Activated CD4-positive, CD25-positive, alpha-beta regulatory T cell treated with anti-CD3 and anti-CD28 coated beads, Interleukin-2, amount 50 U/mL, for 16 hours (primary cell): ENCODE results near the gene CDHR3.
A peak's percentile ranks its signal among the peaks of the same experiment; 100 is the strongest.
"Not testable (repeated sequence)": the region's sequence is repeated elsewhere in the genome, so short reads cannot be mapped to it uniquely, and the experiment has no call there.

Experiments
- DNase-seq: peaks from one replicate; pipeline ENCODE4 v3.0.0-alpha.2; 2020; ENCODE audit warnings: low read depth, low spot score

Gene CDHR3

DNA sequence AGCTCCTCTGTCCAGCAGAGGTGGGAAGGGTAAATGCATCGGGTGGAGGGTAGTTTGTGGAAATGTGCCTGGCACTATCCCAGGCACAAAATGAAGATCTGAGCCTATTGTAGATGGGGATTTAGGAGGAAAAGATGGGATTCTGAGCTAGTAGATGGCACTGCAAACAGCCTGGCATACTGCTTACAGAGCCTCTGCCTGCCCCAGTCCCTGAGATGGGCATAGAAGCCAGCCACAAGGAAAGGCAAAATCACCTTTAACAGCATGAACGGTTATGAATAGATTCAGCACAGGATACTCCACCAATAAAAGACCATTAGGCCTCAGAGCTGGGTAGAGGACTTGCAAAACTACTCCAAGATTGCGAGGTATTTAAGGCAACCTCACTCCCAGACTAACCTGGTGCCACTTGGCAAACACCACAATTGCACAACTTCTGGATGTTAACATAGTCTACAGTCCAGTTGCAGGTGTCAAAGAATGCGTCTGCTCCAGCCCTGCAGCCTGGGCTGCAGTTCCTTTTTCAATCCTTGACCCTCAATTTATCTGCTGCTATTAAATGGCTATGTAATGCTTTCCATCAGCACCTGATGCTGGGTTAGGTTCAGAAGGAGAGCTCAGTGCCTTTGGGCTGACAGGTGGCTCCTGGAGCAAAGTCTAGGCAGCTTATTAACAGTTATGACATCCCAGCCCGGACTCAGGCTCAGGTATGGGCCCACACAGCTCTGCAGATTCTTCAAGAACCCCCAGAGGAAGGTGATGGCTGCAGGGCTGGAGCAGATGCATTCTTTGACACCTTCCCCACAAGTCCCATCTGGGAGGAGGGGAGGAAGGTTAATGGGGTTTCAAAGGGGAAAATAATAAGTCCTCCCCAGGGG lies 34.0 kb downstream of the CDHR3 start:
- no peak for DNase-seq

DNA sequence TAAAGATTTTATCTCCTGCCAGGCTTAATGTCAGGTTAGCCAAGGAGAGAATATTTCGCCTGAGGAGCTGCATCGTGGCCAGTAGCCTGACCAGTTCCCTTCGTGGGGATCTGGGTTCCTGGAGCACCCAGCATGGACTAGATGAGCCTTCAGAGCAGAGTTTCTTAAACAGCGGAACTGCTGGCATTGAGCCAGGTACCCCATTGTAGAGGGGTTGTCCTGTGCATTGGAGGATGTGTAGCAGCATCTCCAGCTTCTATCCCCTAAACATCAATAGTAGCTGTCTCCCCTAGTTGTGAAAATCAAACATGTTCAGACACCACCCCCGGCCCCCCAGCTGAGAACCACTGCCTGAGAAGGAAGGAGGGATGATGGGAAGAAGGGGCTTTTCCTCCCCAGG lies 36.2 kb downstream of the CDHR3 start:
- no peak for DNase-seq

DNA sequence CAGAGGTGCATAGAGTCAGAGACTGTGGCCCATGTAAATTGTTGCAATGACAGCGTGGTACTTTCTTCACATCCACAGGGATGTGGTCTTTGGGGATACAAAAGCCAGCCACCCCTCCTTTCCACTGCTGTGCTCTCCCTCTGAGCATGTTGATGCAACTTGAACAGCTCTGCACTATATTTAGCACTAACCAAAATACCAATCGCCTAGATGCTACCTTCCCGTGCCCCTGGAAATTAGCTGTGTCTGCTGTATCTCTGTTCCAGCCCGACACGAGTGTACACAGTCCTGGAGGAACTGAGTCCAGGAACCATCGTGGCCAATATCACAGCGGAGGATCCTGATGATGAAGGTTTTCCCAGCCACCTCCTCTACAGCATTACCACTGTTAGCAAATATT lies 38.1 kb downstream of the CDHR3 start:
- DNase-seq: no peak

DNA sequence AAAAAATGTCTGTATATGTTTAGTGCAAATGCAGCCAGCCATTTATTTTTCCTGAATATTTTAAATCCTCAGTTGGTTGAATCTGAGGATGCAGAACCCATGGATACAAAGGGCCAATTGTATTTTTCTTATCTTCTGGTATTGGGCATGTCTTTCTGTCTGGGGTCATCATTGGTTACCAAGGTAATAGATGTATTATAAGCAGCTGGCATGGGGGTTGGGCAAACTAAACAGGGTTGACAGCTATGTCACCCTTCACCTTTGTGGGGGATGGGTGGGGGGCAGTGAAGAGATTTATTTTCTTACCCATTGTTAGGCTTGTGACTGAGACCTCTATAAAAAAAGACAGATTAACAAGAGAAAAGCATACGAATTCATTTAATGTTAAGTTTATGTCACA lies 38.8 kb downstream of the CDHR3 start:
- no peak for DNase-seq

DNA sequence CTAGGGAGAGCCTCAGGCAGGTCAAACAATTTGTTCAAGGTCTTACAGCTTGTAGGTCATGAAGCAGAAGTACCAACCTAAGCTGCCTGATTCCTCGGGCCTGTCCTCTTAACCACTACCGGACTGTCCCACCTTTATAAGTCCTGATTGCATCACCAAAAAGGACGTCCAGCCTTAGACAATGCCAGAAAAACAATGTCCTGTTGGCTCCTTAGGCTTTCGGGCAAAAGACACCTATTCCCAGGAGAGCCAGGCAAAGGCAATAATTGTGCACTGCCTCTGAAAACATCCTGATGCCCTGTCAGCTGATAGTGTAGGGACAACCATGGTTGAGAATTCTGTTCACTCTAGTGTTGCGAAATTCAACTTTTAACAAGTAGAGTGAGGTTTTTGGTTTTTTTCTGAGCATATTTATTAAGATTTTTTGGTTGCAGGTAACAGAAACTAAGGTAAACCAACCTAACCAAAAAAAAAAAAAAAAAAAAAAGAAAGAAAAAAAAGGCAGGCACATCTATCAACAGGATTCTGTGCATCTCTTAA lies 40.5 kb downstream of the CDHR3 start:
- no peak for DNase-seq

DNA sequence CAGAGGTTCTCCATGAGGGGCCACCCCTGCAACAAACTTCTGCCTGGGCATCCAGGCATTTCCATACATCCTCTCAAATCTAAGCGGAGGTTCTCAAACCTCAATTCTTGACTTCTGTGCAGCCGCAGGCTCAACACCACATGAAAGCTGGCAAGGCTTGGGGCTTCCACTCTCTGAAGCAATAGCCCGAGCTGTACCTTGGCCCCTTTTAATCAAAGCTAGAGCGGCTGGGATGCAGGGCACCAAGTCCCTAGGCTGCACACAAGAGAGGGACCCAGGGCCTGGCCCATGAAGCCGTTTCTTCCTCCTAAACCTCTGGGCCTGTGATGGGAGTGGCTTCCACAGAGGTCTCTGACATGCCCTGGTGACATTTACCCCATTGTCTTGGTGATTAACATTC lies 43.8 kb downstream of the CDHR3 start:
- no peak for DNase-seq

DNA sequence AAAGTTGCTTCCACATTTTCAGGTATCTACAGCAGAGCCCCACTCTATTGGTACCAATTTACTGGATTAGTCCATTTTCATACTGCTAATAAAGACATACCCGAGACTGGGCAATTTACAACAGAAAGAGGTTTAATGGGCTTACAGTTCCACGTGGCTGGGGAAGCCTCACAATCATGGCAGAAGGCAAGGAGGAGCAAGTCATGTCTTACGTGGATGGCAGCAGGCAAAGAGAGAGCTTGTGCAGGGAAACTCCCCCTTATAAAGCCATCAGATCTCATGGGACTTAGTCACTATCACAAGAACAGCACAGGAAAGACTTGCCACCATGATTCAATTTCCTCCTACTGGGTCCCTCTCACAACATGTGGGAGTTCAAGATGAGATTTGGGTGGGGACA lies 44.7 kb downstream of the CDHR3 start:
- DNase-seq: not testable (repeated sequence)

DNA sequence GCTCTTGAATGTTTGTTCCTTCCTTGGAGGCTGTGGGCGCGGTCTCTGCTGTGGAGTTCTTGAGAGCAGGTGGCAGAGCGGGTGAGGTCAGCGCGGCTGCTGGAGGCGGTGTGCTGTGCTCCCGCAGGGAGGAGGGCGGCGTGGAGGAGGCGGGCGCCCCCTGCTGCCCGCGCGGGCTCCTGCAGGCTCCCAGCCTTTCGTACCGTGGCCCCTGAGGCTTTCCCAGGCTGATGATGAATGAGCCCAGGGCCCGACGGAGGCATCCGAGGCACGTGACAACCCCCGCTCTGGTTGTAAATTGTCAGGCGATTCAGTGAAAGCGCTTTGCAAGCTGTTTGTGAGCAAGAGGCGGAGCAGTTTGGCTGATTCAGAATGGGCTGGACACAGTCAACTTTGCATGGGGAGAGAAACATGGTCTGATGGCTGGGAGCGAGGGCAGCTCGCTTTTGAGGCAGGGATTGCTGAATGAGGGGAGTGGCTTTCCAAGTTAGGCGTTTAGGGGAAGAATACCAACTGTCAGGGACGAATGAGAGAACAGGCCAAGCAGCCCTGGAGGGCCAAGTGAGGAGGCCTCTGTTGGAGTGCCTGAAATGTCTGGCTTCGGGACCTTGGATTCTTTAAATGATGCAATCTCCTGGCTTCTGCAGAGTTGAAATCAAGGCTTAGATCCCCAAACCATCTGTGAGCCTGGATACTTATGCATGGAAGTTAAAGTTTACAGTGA lies 46.6 kb downstream of the CDHR3 start:
- peak; percentile 50 for DNase-seq

DNA sequence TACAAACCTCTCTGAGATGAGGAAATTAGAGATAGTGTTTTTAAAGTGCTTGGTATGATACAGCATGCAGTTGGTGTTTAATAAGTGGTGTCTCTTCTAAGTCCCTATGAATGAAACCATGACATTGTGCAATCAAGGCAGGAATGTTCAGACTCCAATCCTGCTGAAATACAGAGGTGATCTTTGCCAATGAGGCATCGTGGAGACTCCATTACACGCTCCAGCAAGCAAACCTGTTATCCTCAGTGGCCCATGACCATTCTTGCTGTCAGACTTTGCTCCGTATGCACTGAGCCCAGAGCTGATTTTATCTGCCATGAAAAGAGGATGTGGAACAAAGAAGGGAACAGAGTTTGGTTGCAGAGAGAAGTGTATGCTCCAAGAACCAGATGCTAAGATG lies 47.3 kb downstream of the CDHR3 start:
- DNase-seq: no peak

DNA sequence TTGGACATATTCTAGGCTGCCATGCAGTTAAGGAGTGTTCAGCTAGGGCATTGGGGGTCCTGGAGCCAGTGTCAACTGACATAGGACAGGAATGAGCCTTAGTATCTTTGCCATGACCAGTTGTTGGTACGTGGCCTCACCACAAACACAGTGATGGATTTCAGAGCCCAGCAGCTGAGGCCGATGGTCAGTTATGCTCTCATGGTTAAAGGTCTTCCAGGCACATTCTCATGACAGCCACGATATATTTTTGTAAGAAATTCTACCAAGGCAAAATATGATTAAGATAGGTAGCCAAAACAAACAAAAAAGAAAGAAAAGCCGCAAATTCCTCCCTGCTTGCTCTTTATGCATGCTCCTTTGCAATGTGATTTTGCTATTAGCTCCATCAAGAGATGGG lies 47.8 kb downstream of the CDHR3 start:
- DNase-seq: no peak

DNA sequence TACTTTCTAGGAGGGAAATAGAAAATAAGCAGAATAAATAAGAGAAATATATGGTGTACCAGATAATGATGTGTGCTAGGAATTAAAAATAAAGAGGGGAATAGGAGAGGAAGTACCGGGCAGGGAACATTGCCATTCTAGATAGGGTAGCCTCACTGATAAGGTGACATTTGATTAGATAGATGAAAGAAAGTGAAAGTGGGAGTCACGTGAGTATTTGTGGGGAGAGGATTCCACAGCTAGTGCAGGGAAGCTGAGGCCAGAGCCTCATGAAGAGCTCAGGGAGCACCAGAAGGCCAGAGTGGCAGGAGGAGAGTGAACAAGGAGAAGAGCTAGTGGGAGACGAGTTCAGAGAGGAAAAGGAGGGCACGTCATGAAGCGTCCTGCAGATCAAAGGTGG lies 49.1 kb downstream of the CDHR3 start:
- DNase-seq: no peak

DNA sequence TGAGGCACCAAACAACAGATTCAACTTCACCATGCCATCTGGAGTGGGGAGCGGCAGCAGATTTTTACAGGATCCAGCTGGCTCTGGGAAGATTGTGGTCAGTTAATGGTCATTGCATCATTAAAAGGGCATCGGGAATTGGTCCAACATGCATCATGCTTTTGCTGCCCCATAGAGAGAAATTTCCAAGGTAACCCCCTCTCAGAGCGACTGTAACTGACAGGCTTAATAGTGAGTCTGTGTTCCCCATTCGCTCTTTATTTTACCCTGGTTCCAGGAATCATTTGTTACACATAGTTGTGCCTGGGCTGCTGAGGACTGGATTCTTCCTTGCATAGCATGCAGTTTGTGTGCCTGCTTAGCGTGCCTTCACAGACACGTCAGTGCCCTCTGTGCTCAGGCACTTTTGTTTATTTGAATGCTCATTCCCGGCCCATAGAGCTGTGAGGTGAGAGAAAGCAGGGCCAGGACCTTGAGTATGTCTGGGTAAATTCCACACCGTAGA lies 49.9 kb downstream of the CDHR3 start:
- no peak for DNase-seq

DNA sequence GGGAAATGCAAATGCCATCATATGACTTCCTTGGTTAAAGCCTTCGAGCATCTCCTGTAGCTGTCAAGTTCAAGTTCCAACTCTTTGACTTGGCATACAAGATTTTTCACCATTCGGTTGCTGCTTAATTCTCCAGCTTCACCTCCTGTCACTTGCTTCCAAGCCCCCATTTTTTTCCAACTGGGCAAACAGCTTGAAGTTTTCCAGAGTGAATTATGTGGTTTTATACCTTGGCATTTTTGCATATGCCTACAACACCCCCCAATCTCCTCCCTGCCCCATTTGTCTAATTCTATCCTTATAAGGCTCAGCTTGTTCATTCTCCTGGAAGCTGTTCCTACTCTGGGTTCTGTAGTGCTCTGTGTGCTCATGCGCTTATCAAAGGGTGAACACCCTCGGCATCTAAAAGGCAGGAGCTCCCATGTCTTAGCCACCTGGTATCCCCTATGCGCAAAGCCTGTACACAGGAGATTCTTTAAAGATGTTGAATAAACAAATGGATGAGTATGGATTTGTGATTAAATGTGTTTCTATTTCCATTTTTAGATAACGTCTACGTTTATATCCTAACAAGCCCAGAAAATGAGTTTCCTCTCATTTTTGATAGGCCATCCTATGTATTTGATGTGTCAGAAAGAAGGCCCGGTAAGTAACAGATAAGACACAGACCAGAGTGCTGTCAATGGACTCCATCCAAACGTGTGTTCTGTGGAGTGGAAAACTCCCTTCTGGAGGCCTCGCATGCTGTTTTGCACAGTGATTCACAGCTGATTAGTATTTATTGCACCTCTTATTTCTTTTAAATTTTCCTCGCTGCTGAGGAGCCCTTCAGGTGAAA lies 52.5 kb downstream of the CDHR3 start:
- no peak for DNase-seq

DNA sequence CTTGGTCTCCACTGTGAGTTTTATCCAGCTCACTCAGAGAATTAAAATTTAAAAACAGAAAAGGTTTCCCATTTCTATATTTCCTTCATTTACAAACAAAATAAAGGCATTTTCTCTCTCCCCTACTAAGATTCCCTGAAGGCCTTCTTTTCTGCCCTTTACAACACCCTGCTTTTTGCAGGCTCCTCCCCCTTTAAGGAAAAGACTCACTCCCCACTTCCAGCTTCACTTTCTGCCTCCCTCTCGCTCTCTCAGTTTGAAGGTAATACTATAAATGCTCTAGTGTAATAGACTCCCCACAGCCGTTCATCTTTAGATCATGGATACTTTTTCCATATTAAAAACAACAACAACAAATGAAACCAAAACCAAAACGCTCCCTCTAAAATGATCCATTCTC lies 53.3 kb downstream of the CDHR3 start:
- no peak for DNase-seq

DNA sequence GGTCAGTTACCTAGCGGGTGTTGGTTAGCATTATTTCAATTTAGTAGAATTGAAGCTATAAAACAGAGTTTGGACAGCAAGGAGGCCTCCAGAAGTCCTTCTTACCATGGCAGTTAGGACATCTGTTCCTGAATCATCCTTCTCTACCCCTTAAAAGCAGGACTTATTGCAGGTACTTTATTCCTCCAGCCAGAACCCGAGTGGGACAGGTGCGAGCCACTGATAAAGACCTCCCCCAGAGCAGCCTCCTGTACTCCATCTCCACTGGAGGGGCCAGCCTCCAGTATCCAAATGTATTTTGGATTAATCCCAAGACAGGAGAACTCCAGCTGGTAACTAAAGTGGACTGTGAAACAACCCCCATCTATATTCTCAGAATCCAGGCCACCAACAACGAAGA lies 54.6 kb downstream of the CDHR3 start:
- DNase-seq: no peak

DNA sequence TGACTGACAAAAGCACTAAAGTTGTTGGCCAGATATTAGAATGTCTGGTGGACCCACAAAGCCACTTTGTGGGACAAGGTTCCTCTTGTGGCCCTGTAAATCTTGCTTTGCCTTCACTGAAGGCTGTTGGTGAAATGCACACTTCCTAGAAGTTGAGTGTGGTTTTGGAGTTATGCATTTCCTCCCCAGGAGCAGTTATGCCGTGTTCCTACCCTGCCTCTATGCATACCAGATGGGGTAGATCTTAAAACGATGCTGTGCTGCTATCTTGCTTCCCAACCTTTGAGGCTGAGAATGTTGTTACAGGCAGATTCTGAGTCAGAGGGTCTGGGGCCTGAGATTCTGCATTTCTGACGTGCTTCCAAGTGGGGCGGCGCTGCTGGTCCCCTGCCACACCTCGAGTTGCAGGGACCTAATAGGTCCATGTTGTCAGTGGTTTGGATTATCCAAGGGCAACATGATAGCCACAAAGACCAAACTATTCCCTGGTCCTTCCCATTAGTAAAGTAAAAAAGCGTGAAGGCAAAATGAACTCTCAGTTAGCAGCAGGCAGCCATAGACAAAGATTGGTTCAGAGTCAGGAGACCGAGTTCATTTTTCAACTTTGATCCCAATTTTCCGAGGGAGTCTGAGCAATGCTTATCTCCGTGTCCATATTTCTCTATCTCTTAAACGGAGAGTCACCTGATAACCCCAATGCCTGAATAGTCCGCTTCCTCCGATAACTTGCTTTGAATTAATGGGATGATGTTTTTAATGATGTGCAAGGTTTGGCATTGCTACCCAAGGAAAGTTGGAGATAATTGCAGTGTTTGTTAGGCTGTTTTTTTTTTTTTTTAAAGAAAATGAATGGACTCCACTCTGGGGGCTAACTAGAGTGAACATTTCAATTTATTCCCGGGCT lies 55.8 kb downstream of the CDHR3 start:
- no peak for DNase-seq

DNA sequence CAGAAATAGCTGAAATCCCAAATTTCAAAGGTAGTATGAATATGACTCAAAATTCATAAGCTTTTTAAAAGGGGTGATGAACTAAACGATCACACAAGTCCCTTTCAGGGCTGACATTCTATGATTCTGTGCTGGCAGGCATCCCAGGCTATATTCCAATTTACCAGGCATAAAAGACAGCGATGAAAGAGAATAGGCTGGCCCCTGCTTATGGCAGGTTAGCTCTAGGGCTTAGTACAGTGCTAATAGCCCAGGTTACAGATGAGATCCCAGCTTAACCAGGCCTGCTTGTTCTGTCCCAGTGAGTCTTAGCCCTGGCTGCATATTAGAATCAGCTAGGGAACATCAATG lies 56.4 kb downstream of the CDHR3 start:
- DNase-seq: no peak

DNA sequence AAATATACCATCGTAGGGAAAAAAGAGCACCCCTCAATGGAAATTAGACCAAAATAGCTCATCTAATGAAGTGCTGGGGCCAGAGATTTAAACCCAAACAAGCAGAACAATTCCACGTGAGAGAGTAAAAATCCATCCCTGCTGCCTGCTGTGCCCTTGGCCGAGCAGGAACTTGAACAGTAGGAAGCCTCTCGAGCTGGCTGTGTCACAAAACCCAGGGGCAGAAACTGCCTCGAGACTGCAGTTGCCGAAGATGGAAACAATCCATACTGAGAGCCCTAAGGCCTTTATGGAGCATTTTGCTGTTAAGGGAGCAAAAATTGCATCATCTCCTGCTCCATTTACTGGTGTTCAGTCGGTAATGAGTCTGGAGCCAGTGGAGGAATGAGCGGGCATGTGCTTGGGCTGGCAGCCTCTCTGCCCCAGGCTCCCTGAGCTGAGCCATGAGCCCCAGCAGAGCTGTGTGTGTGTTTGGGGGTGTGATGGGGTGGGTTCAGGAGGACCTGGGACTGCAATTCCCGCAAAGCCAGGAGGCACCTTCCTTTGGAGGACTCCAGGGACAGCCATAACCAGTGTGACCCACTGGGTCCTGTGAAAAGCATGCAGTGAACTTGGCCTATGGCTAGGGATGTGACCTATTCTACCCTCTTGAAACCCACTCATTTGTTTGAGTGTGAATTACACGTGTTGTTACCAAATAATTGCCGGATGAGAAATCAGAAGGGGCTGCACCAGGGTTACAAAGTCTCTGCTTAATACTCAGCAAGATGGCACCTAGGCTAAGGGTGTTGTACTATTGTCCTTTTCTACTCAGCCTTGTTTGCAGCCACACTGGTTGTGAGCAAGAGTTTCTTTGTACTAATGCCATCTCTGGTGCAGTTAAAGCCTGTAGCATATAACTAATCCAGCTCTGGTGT lies 58.3 kb downstream of the CDHR3 start:
- DNase-seq: no peak

DNA sequence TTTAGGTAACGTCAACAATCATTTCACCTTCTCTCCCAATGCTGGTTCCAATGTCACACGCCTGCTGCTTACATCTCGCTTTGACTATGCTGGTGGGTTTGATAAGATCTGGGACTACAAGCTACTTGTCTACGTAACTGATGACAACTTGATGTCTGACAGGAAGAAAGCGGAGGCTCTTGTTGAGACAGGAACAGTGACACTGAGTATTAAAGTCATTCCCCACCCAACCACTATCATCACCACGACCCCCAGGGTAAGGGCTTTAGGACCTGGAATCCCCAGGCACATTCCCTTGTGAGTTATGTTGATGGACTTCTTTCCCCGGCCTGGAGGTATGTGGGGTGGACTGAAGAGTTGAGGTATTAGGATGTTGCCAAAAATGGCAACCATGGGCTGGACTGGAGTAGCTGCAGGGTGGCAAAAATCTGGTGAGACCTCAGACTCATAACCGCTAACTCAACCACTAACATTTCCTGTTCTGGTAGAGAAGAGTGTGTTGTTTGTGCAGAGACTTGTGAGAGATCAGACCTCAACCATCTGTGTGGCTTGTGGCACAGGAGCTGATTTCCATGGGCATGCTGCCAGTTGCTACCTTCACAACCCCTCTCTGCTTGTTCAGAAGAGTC lies 59.2 kb downstream of the CDHR3 start:
- DNase-seq: peak; percentile 23
